ENCODE results near the gene MYO1G.

MYO1G gene

DNA sequence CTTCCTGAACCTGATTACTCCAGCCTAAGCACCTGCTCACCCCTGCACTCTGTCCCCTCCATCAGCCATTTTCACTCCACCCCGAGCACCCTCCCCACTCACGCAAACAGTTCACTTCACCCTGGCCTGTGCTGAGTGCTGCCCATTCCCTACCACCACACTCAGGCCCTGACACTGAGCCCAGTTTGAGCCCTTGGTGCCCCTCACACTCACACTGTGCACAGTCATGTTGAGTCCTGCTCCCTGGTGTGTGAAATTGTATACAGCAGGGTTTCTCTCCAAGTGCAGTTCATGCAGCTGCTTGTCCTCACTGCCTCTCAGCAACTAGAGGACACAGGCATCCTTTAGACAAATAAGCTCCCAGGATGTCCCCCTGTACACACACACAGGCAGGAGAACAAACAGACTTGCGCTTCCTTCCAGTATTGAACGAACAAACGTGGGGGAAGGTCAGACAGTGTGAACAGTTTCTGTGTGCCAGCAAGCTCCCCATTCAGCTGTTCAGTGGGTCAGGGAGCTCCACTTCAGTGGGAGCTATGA, 6.8 kb downstream of the MYO1G start:
- no peak overlapping the region for H3K4me3 ChIP-seq (ENCODE audit: low read depth, low read length)
- H2AFZ ChIP-seq (ENCODE audit: low read length, unreplicated experiment), result no peak overlapping the region
- H3K27ac ChIP-seq (ENCODE audit: low read depth, low read length), result no peak overlapping the region
- no peaks in the 10 kb centered on the region for H3K79me2 ChIP-seq (ENCODE audit: control insufficient read depth, insufficient read depth, low read length, unreplicated experiment)
- H3K4me1 ChIP-seq (ENCODE audit: control insufficient read depth, insufficient read depth, low read length, unreplicated experiment), result no peaks in the 10 kb centered on the region
- H3K27me3 ChIP-seq (ENCODE audit: insufficient read depth, low read length), result no peaks in the 10 kb centered on the region
- H3K36me3 ChIP-seq (ENCODE audit: insufficient read depth, low read length), result no peaks in the 10 kb centered on the region

- H3K4me1 ChIP-seq (ENCODE audit: control insufficient read depth, insufficient read depth, low read length, unreplicated experiment), result no peaks in the 10 kb centered on the region
- H3K79me2 ChIP-seq (ENCODE audit: control insufficient read depth, insufficient read depth, low read length, unreplicated experiment), result no peaks in the 10 kb centered on the region
These were observed 7.5 kb downstream of the MYO1G start for GRCh38 chr7:44971188-44971901.

GRCh38 chr7:44970523-44971051, 8.2 kb downstream of the MYO1G start:
- H3K36me3 ChIP-seq (ENCODE audit: insufficient read depth, low read length), result no peaks in the 10 kb centered on the region
- H3K27ac ChIP-seq (ENCODE audit: low read depth, low read length), result no peak overlapping the region
- H3K4me3 ChIP-seq (ENCODE audit: low read depth, low read length), result no peak overlapping the region
- no peaks in the 10 kb centered on the region for H3K27me3 ChIP-seq (ENCODE audit: insufficient read depth, low read length)
- H2AFZ ChIP-seq (ENCODE audit: low read length, unreplicated experiment), result no peak overlapping the region
- no peaks in the 10 kb centered on the region for H3K4me1 ChIP-seq (ENCODE audit: control insufficient read depth, insufficient read depth, low read length, unreplicated experiment)
- H3K79me2 ChIP-seq (ENCODE audit: control insufficient read depth, insufficient read depth, low read length, unreplicated experiment), result no peaks in the 10 kb centered on the region

More at GRCh38 chr7:44971188-44971901, 7.5 kb downstream of the MYO1G start:
- Histone ChIP-seq H3K27me3 (ENCODE audit: insufficient read depth, low read length) (no peaks in the 10 kb centered on the region), H2AFZ (ENCODE audit: low read length, unreplicated experiment) (no peak overlapping the region), H3K36me3 (ENCODE audit: insufficient read depth, low read length) (no peaks in the 10 kb centered on the region), H3K27ac (ENCODE audit: low read depth, low read length) (no peak overlapping the region), H3K4me3 (ENCODE audit: low read depth, low read length) (no peak overlapping the region)

DNA sequence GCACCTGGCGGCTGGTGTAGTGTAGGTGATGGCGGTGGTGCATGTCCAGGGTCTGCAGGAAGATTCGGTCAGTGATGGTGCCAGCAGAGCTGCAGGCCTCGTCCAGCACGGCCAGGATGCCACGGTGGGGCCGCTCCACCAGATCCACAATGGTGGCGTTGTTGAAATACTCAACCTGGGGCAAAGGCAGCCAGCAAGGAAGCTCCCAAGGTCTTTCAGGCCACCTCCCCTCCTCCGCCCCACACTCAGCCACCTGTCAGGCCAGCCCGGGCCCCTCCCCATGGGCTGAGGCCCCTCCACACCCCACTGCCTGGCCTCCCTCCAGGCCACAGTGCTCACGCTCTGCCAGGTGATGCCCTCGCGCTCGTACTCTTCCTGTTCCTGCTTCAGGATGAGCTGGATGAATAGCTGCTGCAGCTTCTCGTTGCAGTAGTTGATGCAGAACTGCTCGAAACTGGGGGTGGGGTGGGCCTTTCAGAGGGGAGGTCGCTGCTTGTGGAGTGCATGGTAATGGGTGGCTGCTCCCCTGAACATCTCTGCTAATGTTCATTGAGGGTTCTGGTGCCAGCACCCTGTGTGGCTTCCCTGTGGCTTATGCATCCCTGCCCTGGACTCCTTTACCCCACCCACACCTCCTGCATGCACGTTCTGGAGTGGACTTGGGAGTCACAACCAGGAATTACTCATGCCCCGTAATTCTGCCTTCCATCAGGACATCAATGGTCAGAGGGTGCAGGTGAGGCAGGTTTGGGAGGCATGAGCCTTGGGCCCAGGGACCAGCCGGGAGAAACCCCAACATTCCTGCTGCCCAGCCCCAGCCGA, 8.9 kb downstream of the MYO1G start:
- H3K79me2 ChIP-seq (ENCODE audit: control insufficient read depth, insufficient read depth, low read length, unreplicated experiment), result no peaks in the 10 kb centered on the region
- no peak overlapping the region for H3K27ac ChIP-seq (ENCODE audit: low read depth, low read length)
- H3K36me3 ChIP-seq (ENCODE audit: insufficient read depth, low read length), result no peaks in the 10 kb centered on the region

GRCh38 chr7:44969049-44969700, 9.6 kb downstream of the MYO1G start:
- Histone ChIP-seq H2AFZ (ENCODE audit: low read length, unreplicated experiment) (no peak overlapping the region), H3K36me3 (ENCODE audit: insufficient read depth, low read length) (no peaks in the 10 kb centered on the region), H3K79me2 (ENCODE audit: control insufficient read depth, insufficient read depth, low read length, unreplicated experiment) (no peaks in the 10 kb centered on the region), H3K4me3 (ENCODE audit: low read depth, low read length) (no peak overlapping the region), H3K4me1 (ENCODE audit: control insufficient read depth, insufficient read depth, low read length, unreplicated experiment) (no peaks in the 10 kb centered on the region), H3K27me3 (ENCODE audit: insufficient read depth, low read length) (no peaks in the 10 kb centered on the region), H3K27ac (ENCODE audit: low read depth, low read length) (no peak overlapping the region)

More for the DNA sequence above, 8.9 kb downstream of the MYO1G start:
- H2AFZ ChIP-seq (ENCODE audit: low read length, unreplicated experiment), result no peak overlapping the region
- H3K4me3 ChIP-seq (ENCODE audit: low read depth, low read length), result no peak overlapping the region
- H3K27me3 ChIP-seq (ENCODE audit: insufficient read depth, low read length), result no peaks in the 10 kb centered on the region
- no peaks in the 10 kb centered on the region for H3K4me1 ChIP-seq (ENCODE audit: control insufficient read depth, insufficient read depth, low read length, unreplicated experiment)

DNA sequence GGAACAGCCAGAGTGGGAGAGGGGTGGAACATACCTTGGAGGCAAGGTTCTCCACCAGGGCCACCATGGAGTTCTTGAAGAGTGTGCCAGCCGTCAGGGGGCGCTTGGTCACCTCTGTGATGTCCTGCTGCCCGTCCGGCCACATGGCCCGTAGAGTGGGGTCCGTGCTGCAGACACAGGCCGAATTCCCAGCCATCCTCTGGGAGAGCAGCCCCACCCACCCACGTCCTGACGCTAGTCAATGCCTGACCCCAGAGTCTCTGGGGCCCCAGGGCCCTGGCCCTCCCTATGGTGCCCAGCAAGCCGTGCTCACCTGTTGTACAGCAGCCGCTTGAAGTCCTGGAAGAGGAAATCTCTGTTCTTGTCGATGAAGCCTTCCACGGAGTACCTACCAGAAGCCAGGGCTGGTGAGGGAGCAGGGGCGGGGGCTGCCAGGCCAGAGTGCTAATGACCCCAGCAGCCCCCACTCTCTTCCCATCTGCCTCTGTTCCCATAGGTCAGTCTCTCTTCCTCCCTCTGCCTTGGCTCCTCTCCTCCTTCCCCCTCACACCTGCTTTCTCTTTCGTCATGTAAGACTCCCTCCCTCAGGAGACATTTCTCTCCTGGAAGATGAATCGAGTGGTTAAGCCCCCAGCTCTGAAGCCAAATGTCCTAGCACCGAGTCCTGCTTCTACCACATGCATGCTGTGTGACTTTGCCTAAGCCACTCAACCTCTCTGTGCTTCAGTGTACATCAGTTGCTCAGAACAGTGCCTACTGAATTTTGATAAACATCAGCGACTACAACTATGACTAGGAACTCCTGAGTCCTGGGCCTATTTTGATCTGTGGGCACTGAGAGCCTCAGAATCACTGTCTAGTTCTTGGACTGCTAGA, 11.0 kb downstream of the MYO1G start:
- Histone ChIP-seq H3K4me1 (ENCODE audit: control insufficient read depth, insufficient read depth, low read length, unreplicated experiment) (no peaks in the 10 kb centered on the region), H2AFZ (ENCODE audit: low read length, unreplicated experiment) (no peak overlapping the region), H3K36me3 (ENCODE audit: insufficient read depth, low read length) (no peaks in the 10 kb centered on the region), H3K79me2 (ENCODE audit: control insufficient read depth, insufficient read depth, low read length, unreplicated experiment) (no peaks in the 10 kb centered on the region), H3K27ac (ENCODE audit: low read depth, low read length) (no peak overlapping the region), H3K27me3 (ENCODE audit: insufficient read depth, low read length) (no peaks in the 10 kb centered on the region), H3K4me3 (ENCODE audit: low read depth, low read length) (no peak overlapping the region)

DNA sequence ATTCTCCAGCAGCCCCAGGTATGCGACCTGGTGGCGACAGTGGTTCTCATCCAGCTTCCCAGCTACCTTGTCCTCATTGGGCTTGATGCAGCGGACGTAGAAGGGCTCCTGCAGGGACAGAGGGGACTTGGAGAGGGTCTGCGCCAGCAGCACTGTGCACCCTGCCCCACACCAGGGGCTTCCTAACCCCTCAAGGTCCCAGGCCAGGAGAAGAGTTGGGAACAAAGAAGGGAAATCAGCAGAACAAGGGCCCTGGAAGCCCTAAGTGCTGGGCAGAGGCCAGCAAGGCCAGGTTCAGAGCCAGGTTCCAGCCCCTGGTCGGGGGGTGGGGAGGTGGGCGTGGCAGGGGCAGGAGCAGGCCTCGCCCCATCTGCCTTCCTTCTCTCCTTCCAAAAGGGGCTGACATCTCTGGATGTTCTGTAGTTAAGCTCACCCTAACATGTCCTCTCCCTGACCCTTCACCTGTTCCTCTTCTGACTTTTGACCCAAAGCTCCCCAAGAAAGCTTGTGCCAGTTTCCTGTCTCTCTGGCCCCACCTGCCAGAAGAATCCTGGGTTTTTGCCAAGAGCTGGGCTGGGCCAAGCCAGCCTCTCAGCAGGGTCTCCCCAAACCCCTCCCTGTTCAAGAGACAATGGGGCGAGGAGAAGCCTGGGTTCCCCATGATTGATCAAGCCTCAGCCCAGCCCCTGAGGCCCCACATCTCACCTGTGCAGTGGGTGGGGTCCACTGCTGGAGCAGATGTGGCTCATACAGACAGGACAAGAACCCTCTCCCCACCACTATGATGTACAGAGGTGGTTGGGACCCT, 11.9 kb downstream of the MYO1G start:
- Histone ChIP-seq H3K27me3 (ENCODE audit: insufficient read depth, low read length) (peaks cover 6% of the 10 kb centered on the region; the same call in 1 of the 2 replicates), H3K4me3 (ENCODE audit: low read depth, low read length) (no peak overlapping the region), H2AFZ (ENCODE audit: low read length, unreplicated experiment) (no peak overlapping the region), H3K79me2 (ENCODE audit: control insufficient read depth, insufficient read depth, low read length, unreplicated experiment) (no peaks in the 10 kb centered on the region), H3K27ac (ENCODE audit: low read depth, low read length) (no peak overlapping the region), H3K36me3 (ENCODE audit: insufficient read depth, low read length) (no peaks in the 10 kb centered on the region), H3K4me1 (ENCODE audit: control insufficient read depth, insufficient read depth, low read length, unreplicated experiment) (no peaks in the 10 kb centered on the region)

- Histone ChIP-seq H3K27me3 (ENCODE audit: insufficient read depth, low read length) (peaks cover 7% of the 10 kb centered on the region; the same call in 1 of the 2 replicates), H3K4me3 (ENCODE audit: low read depth, low read length) (no peak overlapping the region), H3K79me2 (ENCODE audit: control insufficient read depth, insufficient read depth, low read length, unreplicated experiment) (no peaks in the 10 kb centered on the region), H2AFZ (ENCODE audit: low read length, unreplicated experiment) (no peak overlapping the region), H3K4me1 (ENCODE audit: control insufficient read depth, insufficient read depth, low read length, unreplicated experiment) (no peaks in the 10 kb centered on the region), H3K36me3 (ENCODE audit: insufficient read depth, low read length) (no peaks in the 10 kb centered on the region), H3K27ac (ENCODE audit: low read depth, low read length) (no peak overlapping the region)
These were observed 12.7 kb downstream of the MYO1G start for GRCh38 chr7:44965937-44966730.

DNA sequence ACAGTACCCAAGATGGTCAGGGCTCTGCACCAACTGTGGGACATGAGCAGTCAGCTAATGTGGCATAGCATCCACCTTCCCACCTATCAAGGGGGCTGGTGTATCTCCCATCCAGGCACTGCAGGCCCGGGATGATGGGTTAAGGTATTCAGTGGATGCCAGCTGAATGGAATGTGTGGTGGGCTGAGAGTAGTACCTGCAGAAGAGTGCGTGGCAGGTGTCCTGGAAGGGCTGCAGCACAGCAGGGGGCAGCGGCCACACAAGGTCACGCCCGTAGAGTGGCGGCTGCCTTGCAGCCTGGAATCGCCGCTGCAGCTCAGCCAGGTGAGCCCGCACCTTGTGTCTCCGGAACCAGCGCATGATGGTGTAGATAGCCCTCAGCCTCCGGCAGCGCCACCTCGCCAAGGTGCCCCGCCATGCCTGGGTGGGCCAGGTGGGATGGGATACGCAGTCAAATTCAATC, 13.3 kb downstream of the MYO1G start:
- Histone ChIP-seq H3K36me3 (ENCODE audit: insufficient read depth, low read length) (no peaks in the 10 kb centered on the region), H2AFZ (ENCODE audit: low read length, unreplicated experiment) (no peak overlapping the region), H3K27me3 (ENCODE audit: insufficient read depth, low read length) (peaks cover 7% of the 10 kb centered on the region; the same call in 1 of the 2 replicates), H3K4me3 (ENCODE audit: low read depth, low read length) (no peak overlapping the region), H3K4me1 (ENCODE audit: control insufficient read depth, insufficient read depth, low read length, unreplicated experiment) (no peaks in the 10 kb centered on the region), H3K27ac (ENCODE audit: low read depth, low read length) (no peak overlapping the region), H3K79me2 (ENCODE audit: control insufficient read depth, insufficient read depth, low read length, unreplicated experiment) (no peaks in the 10 kb centered on the region)
